ENCODE data around the gene ZFPL1. TPM values are rescaled to one million over a fixed set of nuclear protein-coding genes. Genes with fewer than 3 reads are reported as not detected.

Gene ZFPL1
- total and polyA plus RNA-seq, 11 donors, result 19.6 to 44.4 (median 25.4) TPM

- 70 to 92% (median 77%) methylated on average over 5 to 13 of the region's 13 CpGs for WGBS, 4 donors
- no peak overlapping the region for H3K27ac ChIP-seq
- H3K36me3 ChIP-seq, result no peaks in the 10 kb centered on the region
- TF ChIP-seq POLR2A (IDR thresholded peaks at IDR 0.05) (no peak), CTCF (IDR thresholded peaks at IDR 0.05) (no peak)
- no peak overlapping the region for H3K4me3 ChIP-seq
- DNase-seq, result no peak
- no peaks in the 10 kb centered on the region for H3K27me3 ChIP-seq
- no peaks in the 10 kb centered on the region for H3K4me1 ChIP-seq
- no peak for ATAC-seq
- H3K9me3 ChIP-seq, result no peaks in the 10 kb centered on the region
- intact Hi-C loops (cut with DNase I), result no loop called here
Observed at GRCh38 chr11:65058012-65058411, 26.0 kb upstream of the ZFPL1 start.

GRCh38 chr11:65058419-65059054, 25.5 kb upstream of the ZFPL1 start, which contains the start of gene NAALADL1:
Gene NAALADL1, minus strand, starts transcription at chr11:65058553. Its CDS starts 32 bp downstream, at chr11:65058521.
- 83 to 90% (median 85%) methylated on average over 6 to 8 of the region's 8 CpGs for WGBS, 4 donors

DNA sequence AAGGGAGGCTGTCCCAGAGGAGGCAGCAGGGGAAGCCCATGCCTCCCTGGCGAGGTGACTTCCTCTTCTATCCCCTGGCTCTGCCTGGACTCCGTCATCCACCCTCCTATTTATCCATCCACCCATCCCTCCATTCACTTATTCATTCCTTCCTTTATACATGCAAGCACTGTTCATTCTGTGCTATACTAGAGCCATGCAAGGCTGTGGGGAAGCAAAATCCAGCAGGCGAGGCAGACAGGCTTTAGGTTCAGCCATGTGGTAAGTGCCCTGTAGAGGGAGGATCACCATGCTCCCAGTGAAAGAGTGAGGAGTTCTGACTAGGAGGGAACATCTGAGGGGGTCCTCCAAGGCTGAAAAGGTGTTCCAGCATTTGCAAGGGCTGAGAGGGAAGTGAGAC, 24.5 kb upstream of the ZFPL1 start:
- Histone ChIP-seq H3K4me1 (no peaks in the 10 kb centered on the region), H3K36me3 (no peaks in the 10 kb centered on the region), H3K27ac (no peak overlapping the region), H3K27me3 (no peaks in the 10 kb centered on the region), H3K4me3 (no peak overlapping the region), H3K9me3 (no peaks in the 10 kb centered on the region)
- no peak for DNase-seq
- 49 to 73% (median 61%) methylated on average over 3 of the region's 3 CpGs for WGBS, 4 donors
- ATAC-seq, result no peak
- intact Hi-C loops (cut with DNase I), result no loop called here
- TF ChIP-seq CTCF (IDR thresholded peaks at IDR 0.05), result no peak
- TF ChIP-seq POLR2A (IDR thresholded peaks at IDR 0.05), result no peak

More at GRCh38 chr11:65058419-65059054, 25.5 kb upstream of the ZFPL1 start, which contains the start of gene NAALADL1:
- intact Hi-C loops (cut with DNase I), result no loop called here
- Histone ChIP-seq H3K27ac (no peak within 1 kb of the TSS), H3K36me3 (no peaks in the 10 kb centered on the region), H3K4me3 (no peak within 1 kb of the TSS), H3K27me3 (no peaks in the 10 kb centered on the region), H3K9me3 (no peaks in the 10 kb centered on the region), H3K4me1 (no peaks in the 10 kb centered on the region)
- no peak for TF ChIP-seq CTCF (IDR thresholded peaks at IDR 0.05)
- TF ChIP-seq POLR2A (IDR thresholded peaks at IDR 0.05), result no peak
- DNase-seq (no peak), ATAC-seq (no peak)

- H3K27me3 ChIP-seq, result no peaks in the 10 kb centered on the region
- intact Hi-C loops (cut with DNase I), result no loop called here
- WGBS, 4 donors, result 44 to 57% (median 46%) methylated on average over 10 of the region's 10 CpGs
- no peak for DNase-seq
- no peaks in the 10 kb centered on the region for H3K4me1 ChIP-seq
- H3K36me3 ChIP-seq, result no peaks in the 10 kb centered on the region
- TF ChIP-seq CTCF (IDR thresholded peaks at IDR 0.05) (no peak), POLR2A (IDR thresholded peaks at IDR 0.05) (no peak)
- no peak overlapping the region for H3K4me3 ChIP-seq
- H3K9me3 ChIP-seq, result no peaks in the 10 kb centered on the region
- H3K27ac ChIP-seq, result no peak overlapping the region
- peak in 1 of 4 donors; percentile 13 for ATAC-seq
Observed at GRCh38 chr11:65059959-65060824, 23.8 kb upstream of the ZFPL1 start.

Measured in heart left ventricle (tissue), 16 donors.